Cortex of kidney (tissue), 1 donor: ENCODE results near the gene PARN.
"Not testable (repeated sequence)": the region's sequence is repeated elsewhere in the genome, so short reads cannot be mapped to it uniquely, and the experiment has no call there.

Experiments used
- DNase-seq: peaks from one replicate; lab custom pipeline; 2025; lab: John Stamatoyannopoulos, UW

PARN gene

GRCh38 chr16:14472357-14472756 lies 157.7 kb downstream of the PARN start:
- no peak for DNase-seq

- no peak for DNase-seq
These were observed 159.3 kb downstream of the PARN start for GRCh38 chr16:14470788-14471187.

GRCh38 chr16:14465799-14466198 lies 164.3 kb downstream of the PARN start:
- DNase-seq: no peak

GRCh38 chr16:14464796-14465195 lies 165.3 kb downstream of the PARN start:
- no peak for DNase-seq

GRCh38 chr16:14464192-14464591 lies 165.9 kb downstream of the PARN start:
- DNase-seq: no peak

GRCh38 chr16:14462811-14463210 lies 167.2 kb downstream of the PARN start:
- DNase-seq: no peak

- DNase-seq: no peak
These were observed 169.3 kb downstream of the PARN start for GRCh38 chr16:14460726-14461125.

- no peak for DNase-seq
These were observed 171.5 kb downstream of the PARN start for GRCh38 chr16:14458576-14458975.

- no peak for DNase-seq
These were observed 173.1 kb downstream of the PARN start for GRCh38 chr16:14456793-14457481.

GRCh38 chr16:14455573-14455972 lies 174.5 kb downstream of the PARN start:
- no peak for DNase-seq

- no peak for DNase-seq
These were observed 175.7 kb downstream of the PARN start for GRCh38 chr16:14454391-14454790.

- DNase-seq: no peak
These were observed 178.0 kb downstream of the PARN start for GRCh38 chr16:14452066-14452465.

- no peak for DNase-seq
These were observed 179.2 kb downstream of the PARN start for GRCh38 chr16:14450846-14451245.

- no peak for DNase-seq
These were observed 180.1 kb downstream of the PARN start for GRCh38 chr16:14449790-14450480.

GRCh38 chr16:14449334-14449733 lies 180.7 kb downstream of the PARN start:
- DNase-seq: no peak

GRCh38 chr16:14448879-14449278 lies 181.2 kb downstream of the PARN start:
- no peak for DNase-seq

- no peak for DNase-seq
These were observed 182.3 kb downstream of the PARN start for GRCh38 chr16:14447783-14448182.

GRCh38 chr16:14446796-14447195 lies 183.3 kb downstream of the PARN start:
- DNase-seq: no peak

- DNase-seq: no peak
These were observed 183.9 kb downstream of the PARN start for GRCh38 chr16:14445937-14446715.

- DNase-seq: no peak
These were observed 184.9 kb downstream of the PARN start for GRCh38 chr16:14444979-14445810.

- DNase-seq: not testable (repeated sequence)
These were observed 188.5 kb downstream of the PARN start for GRCh38 chr16:14441533-14441932.

GRCh38 chr16:14438256-14438655 lies 191.8 kb downstream of the PARN start:
- DNase-seq: no peak
